SIG-M5 treated with dmso at 0.1 percent for 504 hours (cell line): ENCODE measurements around the gene SMIM12.

Source experiments
- DNase-seq: peaks from one replicate; lab custom pipeline; 2025; ENCODE audit not compliant: unreplicated experiment; lab: John Stamatoyannopoulos, UW

The SMIM12 gene

DNA sequence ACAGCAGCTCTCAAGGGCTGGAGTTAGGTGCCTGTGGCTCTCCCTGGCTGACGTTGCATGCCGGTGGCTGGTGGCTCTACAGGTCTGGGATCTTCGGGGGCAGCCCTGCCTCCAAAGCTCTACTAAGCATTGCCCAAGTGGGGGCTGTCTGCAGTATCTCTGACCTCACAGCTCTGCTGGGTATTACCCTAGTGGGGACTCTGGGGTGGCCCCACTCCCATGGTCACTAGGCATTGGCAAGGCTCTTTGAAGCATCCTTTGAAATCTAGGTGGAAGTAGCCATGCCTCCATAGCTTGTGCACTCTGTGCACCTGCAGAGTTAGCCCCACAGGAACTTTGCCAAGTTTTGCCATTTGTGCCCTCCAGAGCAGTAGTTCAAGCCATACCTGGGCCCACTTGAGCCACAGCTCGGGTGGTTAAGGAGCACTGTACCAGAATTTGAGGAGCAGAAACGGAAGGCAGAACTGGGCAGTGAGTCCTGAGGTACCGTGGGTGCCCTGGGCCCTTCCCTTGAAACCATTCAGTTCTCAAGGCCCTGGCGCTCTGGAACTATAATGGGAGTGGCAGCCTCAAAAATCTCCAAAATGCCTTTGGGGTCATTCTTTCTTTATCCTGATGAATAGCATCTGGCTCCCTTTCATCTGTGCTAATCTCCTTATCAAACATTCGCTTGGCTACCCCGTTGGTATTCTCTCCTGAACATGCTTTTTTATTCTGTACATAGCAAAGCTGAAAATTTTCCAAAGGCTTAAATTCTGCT is 51.3 kb downstream of the SMIM12 start:
- DNase-seq, result no peak

DNA sequence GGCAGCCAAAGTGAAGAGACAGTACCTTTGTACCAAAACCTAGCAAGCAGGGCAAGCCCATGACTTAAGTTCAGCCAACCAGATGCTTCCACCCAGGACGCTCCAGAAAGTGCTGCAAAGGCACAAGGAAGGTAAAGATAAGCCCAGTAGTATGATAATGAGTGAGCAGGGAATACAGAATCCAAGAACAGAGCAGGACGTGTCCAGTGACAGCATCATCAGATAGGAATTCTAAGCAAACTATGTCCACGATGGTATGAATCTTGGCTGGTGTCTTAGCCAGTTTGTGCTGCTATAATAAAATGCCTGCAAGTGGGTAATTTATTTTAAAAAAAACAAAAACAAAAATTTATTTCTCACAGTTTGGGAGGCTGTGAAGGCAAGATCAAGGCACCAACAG is 53.2 kb downstream of the SMIM12 start:
- DNase-seq, result no peak

DNA sequence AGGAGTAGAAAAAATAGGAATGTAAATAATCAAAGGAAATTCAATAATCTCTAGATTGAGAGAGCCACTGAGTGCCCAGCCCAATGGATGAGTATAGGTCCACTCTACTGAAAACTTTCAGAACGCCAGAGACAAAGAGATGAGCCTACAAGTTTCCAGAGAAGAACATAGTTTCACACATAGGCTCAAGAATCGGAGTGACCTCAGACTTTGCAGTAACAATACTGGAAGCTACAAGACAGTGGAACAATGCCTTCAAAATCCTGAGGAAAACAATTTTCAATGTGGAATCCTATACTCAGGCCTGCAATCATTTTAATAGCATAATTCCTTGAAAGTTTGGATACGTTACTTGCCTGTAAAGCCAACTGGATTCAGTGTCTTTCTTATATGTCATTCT is 55.8 kb downstream of the SMIM12 start:
- no peak for DNase-seq
